ENCODE results near the gene BDH2. TPM values are rescaled to one million over a fixed set of nuclear protein-coding genes. Genes with fewer than 3 reads are reported as not detected.

BDH2 gene
- total RNA-seq, 1 donor from 2014 or later: 27.5 TPM

DNA sequence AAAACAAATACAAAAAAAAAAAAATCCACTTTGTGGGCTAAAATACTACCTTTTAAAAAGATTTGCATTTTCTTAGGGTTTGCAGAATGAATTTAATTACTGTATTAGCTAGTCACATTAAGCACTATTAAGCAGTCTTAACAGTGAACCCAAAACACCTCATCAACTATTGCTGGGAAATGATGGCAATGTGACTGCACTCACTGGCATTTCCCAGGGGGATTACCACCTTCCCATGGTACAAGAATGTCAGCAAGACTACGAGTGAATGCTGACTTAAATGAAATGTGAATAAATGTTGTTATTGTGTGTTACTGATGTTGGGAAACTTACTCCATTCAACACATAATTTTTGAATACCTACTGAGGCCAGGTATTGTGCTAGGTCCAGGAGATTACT, 13.1 kb downstream of the BDH2 start:
- DNase-seq (ENCODE audit: low spot score): no peak
- TF ChIP-seq, protein P1, sequence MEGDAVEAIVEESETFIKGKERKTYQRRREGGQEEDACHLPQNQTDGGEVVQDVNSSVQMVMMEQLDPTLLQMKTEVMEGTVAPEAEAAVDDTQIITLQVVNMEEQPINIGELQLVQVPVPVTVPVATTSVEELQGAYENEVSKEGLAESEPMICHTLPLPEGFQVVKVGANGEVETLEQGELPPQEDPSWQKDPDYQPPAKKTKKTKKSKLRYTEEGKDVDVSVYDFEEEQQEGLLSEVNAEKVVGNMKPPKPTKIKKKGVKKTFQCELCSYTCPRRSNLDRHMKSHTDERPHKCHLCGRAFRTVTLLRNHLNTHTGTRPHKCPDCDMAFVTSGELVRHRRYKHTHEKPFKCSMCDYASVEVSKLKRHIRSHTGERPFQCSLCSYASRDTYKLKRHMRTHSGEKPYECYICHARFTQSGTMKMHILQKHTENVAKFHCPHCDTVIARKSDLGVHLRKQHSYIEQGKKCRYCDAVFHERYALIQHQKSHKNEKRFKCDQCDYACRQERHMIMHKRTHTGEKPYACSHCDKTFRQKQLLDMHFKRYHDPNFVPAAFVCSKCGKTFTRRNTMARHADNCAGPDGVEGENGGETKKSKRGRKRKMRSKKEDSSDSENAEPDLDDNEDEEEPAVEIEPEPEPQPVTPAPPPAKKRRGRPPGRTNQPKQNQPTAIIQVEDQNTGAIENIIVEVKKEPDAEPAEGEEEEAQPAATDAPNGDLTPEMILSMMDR (IDR thresholded peaks at IDR 0.05): no peak
- Mint-ChIP-seq H3K4me3 (ENCODE audit: unreplicated experiment) (no peak overlapping the region), H3K27me3 (ENCODE audit: low read depth) (no peaks in the 10 kb centered on the region), H3K36me3 (ENCODE audit: low read depth) (peaks cover 29% of the 10 kb centered on the region), H3K4me1 (ENCODE audit: low read depth) (peaks cover 2% of the 10 kb centered on the region), H3K9me3 (ENCODE audit: low read depth) (no peaks in the 10 kb centered on the region), H3K27ac (ENCODE audit: unreplicated experiment) (no peak overlapping the region)

DNA sequence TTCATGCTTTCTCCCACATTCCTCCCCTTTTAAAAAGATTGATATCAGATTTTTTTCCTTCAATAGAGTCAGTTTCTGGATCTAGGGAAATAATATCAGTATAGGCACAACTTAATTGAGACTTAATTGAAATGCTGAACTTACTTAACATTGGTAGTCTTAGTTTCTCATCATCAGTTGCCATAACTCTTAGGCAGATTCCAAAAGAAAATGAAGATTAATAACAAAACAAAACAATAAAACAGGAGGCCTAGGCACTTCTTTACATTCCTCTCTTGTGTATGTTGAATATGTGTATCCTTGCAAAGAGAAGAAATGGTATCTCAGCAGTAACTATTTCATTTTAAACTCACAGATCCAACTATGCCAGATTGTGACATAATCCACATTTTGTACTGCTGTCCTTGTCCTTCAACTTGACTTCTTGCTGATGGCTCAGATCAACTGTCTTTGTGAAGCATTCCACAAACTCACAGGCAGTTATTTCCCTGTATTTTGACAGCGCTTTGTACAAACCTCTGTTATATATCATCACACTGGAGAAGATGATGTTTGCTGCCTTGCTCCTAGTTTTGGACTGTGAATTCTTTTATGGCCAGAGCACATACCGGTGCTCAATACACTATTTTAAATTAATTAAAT, 14.0 kb downstream of the BDH2 start:
- H3K36me3 Mint-ChIP-seq (ENCODE audit: low read depth): peaks cover 30% of the 10 kb centered on the region
- no peak overlapping the region for H3K27ac Mint-ChIP-seq (ENCODE audit: unreplicated experiment)
- H3K27me3 Mint-ChIP-seq (ENCODE audit: low read depth): no peaks in the 10 kb centered on the region

DNA sequence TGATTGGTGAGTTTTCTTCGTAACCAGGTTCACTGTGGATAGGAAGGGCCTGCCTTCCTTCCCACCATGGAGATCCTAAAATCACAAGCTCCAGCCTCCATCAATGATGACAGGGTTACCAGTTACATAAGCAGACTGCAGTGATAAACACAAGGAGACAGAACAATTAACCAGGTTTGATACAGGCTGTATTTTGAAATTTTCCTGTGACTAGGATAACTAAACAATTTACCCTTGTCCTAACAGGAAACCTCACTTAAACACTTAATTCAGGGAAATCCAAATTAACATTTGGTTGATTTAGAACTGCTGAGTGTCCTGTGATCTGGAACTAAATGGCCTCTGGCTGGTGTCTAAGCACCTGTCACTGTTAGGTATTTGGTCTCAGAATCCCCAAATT, 20.0 kb downstream of the BDH2 start:
- Mint-ChIP-seq H3K27ac (ENCODE audit: unreplicated experiment) (no peak overlapping the region), H3K9me3 (ENCODE audit: low read depth) (no peaks in the 10 kb centered on the region), H3K36me3 (ENCODE audit: low read depth) (peaks cover 7% of the 10 kb centered on the region), H3K4me1 (ENCODE audit: low read depth) (peaks cover 21% of the 10 kb centered on the region), H3K4me3 (ENCODE audit: unreplicated experiment) (no peak overlapping the region), H3K27me3 (ENCODE audit: low read depth) (no peaks in the 10 kb centered on the region)
- no peak for DNase-seq (ENCODE audit: low spot score)
- TF ChIP-seq, protein P1 (IDR thresholded peaks at IDR 0.05): no peak

More for the DNA sequence above, 14.0 kb downstream of the BDH2 start:
- Mint-ChIP-seq H3K4me3 (ENCODE audit: unreplicated experiment) (no peak overlapping the region), H3K4me1 (ENCODE audit: low read depth) (no peaks in the 10 kb centered on the region), H3K9me3 (ENCODE audit: low read depth) (no peaks in the 10 kb centered on the region)
- TF ChIP-seq, protein P1 (IDR thresholded peaks at IDR 0.05): no peak
- no peak for DNase-seq (ENCODE audit: low spot score)

DNA sequence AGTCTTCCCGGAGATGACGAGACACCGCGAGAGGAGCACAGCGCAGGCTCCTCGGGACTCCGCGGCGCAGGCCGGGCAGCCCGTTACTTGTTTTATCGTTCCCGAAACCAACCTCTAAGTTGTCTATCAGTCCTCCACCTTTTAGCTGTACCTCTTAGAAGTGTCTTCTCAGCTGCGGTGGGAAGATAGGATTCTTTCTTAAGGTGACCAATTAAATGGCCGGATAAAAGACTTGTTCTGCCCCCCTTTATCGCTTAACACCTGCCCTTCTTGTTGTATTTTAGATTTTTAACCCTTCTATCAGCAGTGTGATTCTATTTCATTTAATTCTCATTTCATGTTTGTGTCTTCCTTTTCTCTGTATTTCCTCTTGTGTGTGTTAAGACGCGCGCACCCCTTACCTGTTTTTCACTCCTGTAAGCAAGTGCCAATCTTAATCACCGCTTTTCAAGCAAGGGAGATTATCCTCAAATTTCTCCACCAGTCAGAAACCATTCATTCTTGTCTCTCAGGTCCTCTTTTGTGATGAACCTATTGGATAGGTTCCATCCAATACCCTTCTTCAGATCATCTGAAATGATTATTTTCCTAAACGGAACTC, 22.8 kb downstream of the BDH2 start, which contains the start of gene SLC9B2:
TSS of gene SLC9B2 (minus strand) at position 15 of the 601 bp plus-strand sequence. CDS start 9,211 bp downstream, outside the sequence.
- H3K36me3 Mint-ChIP-seq (ENCODE audit: low read depth): peaks cover 4% of the 10 kb centered on the region
- H3K4me1 Mint-ChIP-seq (ENCODE audit: low read depth): peaks cover 31% of the 10 kb centered on the region
- peak within 1 kb of the TSS; percentile 98 for H3K4me3 Mint-ChIP-seq (ENCODE audit: unreplicated experiment)
- H3K9me3 Mint-ChIP-seq (ENCODE audit: low read depth): no peaks in the 10 kb centered on the region
- TF ChIP-seq, protein P1 (IDR thresholded peaks at IDR 0.05): no peak
- DNase-seq (ENCODE audit: low spot score): no peak
- peak within 1 kb of the TSS; percentile 98 for H3K27ac Mint-ChIP-seq (ENCODE audit: unreplicated experiment)
- H3K27me3 Mint-ChIP-seq (ENCODE audit: low read depth): no peaks in the 10 kb centered on the region

DNA sequence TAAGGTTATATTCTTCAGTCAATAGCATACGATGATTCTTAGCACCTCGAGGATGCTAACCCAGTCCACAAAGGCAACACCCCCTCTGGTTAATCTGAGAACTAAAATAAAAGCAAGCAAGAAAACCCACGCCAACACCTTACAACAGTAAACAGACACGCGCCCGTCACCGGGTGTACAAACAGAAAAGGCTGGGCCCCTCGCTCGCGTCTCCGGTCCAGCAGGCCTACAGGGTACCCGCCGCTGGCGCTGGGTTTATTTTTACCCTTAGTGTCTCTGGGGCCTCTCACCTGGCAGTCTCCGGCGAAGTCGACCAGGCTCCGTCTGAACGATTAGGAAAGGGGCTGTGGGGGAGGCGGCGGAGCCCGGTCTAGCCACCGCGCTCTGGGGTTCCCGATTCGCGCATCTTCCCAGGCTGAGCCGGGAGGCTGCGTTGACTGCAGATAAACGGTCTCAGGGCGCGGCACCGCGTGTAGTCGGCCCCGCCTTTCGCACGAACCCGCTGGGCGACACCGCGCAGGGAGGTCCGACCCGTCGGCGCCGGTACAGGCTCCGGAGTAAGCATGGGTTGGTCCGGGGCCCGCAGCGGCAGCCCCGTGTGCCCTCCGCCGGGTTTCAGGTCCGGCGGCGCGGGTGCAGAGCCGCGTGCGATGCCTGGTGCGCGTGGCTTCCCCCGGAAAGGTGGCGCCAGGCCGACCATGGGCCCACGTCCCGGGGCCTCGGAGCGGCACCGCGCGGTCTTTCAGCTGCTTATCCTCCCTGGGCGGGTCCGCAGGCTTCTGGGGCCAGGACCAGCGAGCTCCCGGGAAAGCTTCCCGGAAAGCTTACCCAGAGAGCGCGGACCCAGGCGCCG, 23.5 kb downstream of the BDH2 start:
- H3K27me3 Mint-ChIP-seq (ENCODE audit: low read depth): no peaks in the 10 kb centered on the region
- DNase-seq (ENCODE audit: low spot score): no peak
- H3K36me3 Mint-ChIP-seq (ENCODE audit: low read depth): peaks cover 2% of the 10 kb centered on the region
- peak overlapping the region; percentile 98 for H3K27ac Mint-ChIP-seq (ENCODE audit: unreplicated experiment)
- H3K9me3 Mint-ChIP-seq (ENCODE audit: low read depth): no peaks in the 10 kb centered on the region
- peak overlapping the region; percentile 98 for H3K4me3 Mint-ChIP-seq (ENCODE audit: unreplicated experiment)
- H3K4me1 Mint-ChIP-seq (ENCODE audit: low read depth): peaks cover 31% of the 10 kb centered on the region
- TF ChIP-seq, protein P1 (IDR thresholded peaks at IDR 0.05): peak; percentile 50

Data from chondrocyte (in vitro differentiated cells).